Epithelial cell of prostate (primary cell): Measurements from ENCODE around the gene OR7C1.
"Not testable (repeated sequence)": the region's sequence is repeated elsewhere in the genome, so short reads cannot be mapped to it uniquely, and the experiment has no call there.

Source experiments
- DNase-seq: peaks from one replicate; pipeline ENCODE4 v3.0.0-alpha.2; 2011; ENCODE audit warnings: low read depth, low spot score
- H3K27ac ChIP-seq: fragments of 450-650 bp; 2 replicates; pipeline ENCODE4 v1.5.1; 2017; ENCODE audit warnings: mild to moderate bottlenecking

OR7C1 gene

DNA sequence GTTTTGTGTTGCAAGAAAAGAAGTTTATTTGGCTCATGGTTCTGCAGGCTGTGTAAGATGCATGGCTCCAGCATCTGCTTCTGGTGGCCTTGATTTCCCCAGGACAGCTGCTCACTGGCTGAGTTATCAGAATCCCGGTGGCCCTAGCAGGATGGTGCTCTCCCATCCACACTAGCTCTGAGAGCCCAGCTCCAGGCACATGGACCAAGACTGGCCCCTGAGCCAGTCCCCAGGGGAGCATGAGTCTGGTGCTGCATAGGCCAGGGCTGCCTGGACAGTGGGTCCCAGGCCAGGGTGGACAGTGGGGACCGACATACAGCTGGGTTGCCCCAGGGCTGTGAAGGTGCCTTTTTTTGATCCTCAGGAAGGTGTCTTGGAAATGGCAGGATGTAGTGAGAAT lies 67.0 kb downstream of the OR7C1 start:
- no peak for DNase-seq
- H3K27ac ChIP-seq, result no peak overlapping the region

DNA sequence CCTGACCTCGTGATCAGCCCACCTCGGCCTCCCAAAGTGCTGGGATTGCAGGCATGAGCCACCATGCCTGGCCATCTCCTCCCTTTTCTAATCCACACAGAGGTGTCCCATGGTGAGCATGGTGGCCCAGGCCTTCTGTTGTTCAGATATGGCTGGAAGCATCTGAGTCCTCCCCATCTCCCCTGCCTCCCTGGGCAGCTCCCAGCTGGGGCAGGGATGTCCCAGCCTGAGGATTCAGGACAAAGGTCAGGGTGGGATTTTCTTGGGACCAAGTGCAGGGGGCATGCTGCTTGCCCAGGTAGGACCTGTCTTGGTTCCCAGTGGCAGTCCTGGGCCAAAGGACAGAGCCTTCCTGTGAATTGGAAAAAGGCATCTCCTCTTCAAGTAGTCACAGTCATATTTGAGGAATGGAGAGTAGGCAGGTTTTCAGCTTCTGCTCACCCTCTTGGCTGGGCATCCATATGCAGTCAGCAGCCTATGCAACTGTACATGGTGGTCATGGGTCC lies 67.5 kb downstream of the OR7C1 start:
- no peak overlapping the region for H3K27ac ChIP-seq
- no peak for DNase-seq

DNA sequence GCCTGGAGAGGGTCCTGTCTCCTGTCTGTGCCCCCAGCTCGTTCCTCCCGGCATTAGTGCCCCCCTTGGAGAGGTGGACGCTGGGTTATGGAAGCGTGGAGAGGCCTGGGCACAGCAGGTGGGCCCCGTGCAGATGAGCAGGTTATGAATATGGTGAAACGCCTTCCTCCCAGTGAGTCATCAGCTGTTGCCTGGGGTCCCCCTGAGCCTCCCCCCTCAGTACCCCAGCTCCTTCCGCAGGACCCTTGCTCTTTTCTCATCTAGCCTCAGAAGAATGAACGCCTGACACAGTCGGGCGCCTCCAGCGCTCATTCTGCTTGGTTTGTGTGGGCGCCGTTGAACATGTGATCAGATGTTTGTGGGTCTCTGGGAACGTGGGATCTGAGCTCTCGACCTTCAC lies 69.1 kb downstream of the OR7C1 start:
- H3K27ac ChIP-seq, DNase-seq: not testable (repeated sequence)

DNA sequence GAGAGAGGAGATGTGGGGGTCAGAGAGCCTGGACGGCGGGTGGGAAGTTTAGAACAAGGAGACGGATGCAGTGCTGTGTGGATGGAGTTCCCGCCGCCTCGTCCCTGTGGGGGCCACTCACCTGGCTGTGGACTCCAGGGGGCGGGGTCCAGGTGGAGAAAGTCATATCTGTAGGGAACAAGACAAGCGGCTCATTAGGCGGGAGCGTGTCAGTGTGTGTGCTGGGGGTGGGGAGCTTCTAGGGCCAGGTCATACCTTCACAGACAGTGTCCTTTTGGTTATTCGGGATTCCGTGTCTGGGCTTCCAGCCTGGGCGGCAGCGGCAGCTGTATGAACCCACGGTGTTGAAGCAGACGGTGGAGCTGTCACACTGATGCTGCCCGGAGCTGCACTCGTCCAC lies 69.6 kb downstream of the OR7C1 start:
- H3K27ac ChIP-seq, DNase-seq: not testable (repeated sequence)

DNA sequence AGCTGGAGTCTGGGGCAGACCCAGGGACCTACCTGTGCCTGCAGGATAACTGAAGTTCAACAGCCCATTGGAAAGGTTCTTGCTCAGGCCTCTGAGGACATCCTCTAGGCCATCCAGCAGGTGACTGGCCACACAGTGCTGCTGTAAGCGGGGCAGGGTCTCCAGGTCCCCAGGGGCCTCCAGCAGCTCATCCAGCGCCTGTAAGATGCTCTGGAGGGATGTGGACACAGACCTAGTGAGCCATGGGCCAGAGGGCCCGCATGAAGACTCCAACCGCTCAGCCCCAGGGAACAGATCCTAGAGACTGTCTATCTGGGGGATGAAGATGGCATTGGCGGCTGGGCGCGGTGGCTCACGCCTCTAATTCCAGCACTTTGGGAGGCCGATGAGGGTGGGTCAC lies 70.6 kb downstream of the OR7C1 start:
- no peak for DNase-seq
- H3K27ac ChIP-seq, result no peak overlapping the region

DNA sequence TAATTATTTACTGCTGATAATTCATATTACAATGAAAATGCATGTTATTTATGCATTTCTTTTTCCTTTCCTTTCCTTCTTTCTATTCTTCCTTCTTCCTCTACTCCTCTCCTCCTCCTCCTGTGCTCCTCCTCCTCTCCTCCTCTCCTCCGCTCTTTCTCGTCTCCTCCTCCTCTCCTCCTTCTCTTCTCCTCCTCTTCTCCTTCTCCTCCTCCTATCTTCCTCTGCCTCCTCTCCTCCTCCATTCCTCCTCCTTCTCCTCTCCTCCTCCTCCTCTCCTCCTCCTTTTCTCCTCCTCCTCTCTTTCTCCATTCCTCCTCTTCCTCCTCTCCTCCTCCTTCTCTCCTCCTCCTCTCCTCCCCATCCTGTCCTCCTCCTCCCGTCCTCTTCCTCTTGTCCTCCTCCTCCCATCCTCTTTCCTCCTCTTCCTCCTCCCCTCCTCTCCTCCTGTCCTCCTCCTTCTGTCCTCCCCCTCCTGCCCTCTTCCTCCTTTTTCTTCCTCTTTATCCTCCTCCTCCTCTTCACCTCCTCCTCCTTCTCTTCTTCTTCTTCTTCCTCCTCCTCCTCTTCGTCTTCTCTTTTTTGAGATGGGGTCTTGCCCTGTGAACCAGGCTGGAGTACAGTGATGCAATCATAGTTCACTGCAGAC lies 71.4 kb downstream of the OR7C1 start:
- H3K27ac ChIP-seq, result no peak overlapping the region
- DNase-seq, result no peak

DNA sequence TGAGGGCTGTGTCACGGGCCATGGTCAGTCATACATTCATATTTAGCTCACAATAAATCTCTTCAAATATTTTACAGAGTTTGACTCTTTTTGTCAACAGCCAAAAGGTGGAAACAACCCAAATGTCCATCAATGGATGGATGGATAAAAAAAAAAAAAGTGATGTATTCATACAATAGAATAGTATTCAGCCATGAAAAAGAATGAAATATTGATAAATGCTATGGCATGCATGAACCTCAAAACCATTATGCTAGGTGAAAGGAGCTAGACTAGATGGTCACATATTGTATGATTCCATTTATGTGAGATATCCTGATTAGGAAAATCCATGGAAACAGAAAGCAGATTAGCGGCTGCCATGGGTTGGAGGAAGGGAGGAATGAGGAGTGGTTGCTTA lies 72.9 kb downstream of the OR7C1 start:
- DNase-seq, result no peak

DNA sequence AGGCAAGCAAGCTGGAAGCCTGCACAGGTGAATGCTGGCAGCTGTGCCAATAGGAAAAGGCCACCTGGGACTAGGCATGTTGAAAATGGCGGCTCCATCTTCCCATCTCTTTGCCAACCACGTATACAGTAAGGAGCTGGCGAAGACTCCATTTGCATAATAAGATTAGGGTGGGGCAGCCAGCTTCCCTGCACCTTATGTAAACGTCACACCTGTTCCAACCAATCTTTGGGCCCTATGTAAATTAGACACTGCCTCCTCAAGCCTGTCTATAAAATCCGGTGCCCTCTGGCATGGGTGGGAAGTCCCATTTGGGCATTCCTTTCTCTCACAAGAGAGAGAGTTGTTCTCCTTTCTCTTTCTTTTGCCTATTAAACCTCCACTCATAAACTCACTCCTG lies 73.4 kb downstream of the OR7C1 start:
- no peak overlapping the region for H3K27ac ChIP-seq
- no peak for DNase-seq

More for the DNA sequence above, 72.9 kb downstream of the OR7C1 start:
- no peak overlapping the region for H3K27ac ChIP-seq

DNA sequence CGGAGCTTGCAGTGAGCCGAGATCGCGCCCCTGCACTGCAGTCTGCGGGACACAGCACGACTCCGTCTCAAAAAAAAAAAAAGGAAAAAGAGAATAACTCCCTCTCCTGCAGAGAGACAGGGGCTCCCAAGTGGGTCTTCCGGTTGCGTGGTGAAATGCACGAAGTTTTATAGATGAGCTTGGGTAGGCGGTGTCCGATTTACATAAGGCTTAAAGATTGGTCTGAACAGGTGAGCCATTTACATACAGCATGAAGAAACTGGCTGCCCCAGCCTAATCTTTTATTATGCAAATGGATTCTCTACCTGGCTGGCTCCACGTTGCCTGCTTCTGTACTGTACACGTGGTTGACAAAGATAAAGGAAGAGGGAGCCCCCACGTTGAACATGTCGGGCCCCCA lies 76.2 kb downstream of the OR7C1 start:
- peak; percentile 12 for DNase-seq

DNA sequence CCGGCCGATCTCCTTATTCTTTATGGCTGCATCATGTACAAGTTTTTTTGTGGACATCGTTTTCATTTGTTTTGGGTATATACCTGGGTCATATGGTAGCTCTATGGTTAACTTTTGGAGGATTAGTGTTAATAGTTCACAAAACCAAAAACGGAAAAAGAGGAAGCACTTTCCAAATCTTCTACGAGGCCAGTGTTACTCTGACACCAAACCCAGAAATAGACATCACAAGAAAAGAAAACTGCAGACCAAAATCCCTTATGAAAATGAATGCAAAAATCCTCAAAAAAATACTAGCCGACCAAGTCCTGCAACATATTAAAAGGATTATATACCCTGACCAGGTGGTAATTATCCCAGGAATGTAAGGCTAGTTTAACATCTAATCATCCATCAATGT lies 86.4 kb downstream of the OR7C1 start:
- H3K27ac ChIP-seq, result no peak overlapping the region
- no peak for DNase-seq

More for the DNA sequence above, 76.2 kb downstream of the OR7C1 start:
- no peak overlapping the region for H3K27ac ChIP-seq
